Activated naive CD8-positive, alpha-beta T cell (primary cell): Measurements from ENCODE around the gene SND1.

Experiments used
- H3K27ac Mint-ChIP-seq: one replicate; pipeline ENCODE4 v1.8.0; 2021; ENCODE audit warnings: mixed read lengths
- H3K27me3 Mint-ChIP-seq: one replicate; pipeline ENCODE4 v1.8.0; 2021; ENCODE audit warnings: mixed read lengths
- H3K36me3 Mint-ChIP-seq: one replicate; pipeline ENCODE4 v1.8.0; 2021; ENCODE audit warnings: mixed read lengths
- H3K4me1 Mint-ChIP-seq: one replicate; pipeline ENCODE4 v1.8.0; 2021; ENCODE audit warnings: low read depth, mixed read lengths
- H3K4me3 Mint-ChIP-seq: one replicate; pipeline ENCODE4 v1.8.0; 2021; ENCODE audit warnings: mild to moderate bottlenecking, mixed read lengths
- H3K9me3 Mint-ChIP-seq: one replicate; pipeline ENCODE4 v1.8.0; 2021; ENCODE audit warnings: low read depth, mixed read lengths

Gene SND1

GRCh38 chr7:127870231-127870907, 218.4 kb downstream of the SND1 start:
- Mint-ChIP-seq H3K9me3 (no peaks in the 10 kb centered on the region), H3K4me3 (no peak overlapping the region), H3K36me3 (peaks cover 36% of the 10 kb centered on the region), H3K27me3 (no peaks in the 10 kb centered on the region), H3K27ac (no peak overlapping the region), H3K4me1 (peaks cover 40% of the 10 kb centered on the region)

- H3K27me3 Mint-ChIP-seq, result no peaks in the 10 kb centered on the region
- no peak overlapping the region for H3K4me3 Mint-ChIP-seq
- no peak overlapping the region for H3K27ac Mint-ChIP-seq
- no peaks in the 10 kb centered on the region for H3K9me3 Mint-ChIP-seq
- peaks cover 36% of the 10 kb centered on the region for H3K4me1 Mint-ChIP-seq
- H3K36me3 Mint-ChIP-seq, result peaks cover 35% of the 10 kb centered on the region
Measured at GRCh38 chr7:127871226-127871625, 219.2 kb downstream of the SND1 start.

- peaks cover 31% of the 10 kb centered on the region for H3K4me1 Mint-ChIP-seq
- H3K27ac Mint-ChIP-seq, result no peak overlapping the region
- no peaks in the 10 kb centered on the region for H3K9me3 Mint-ChIP-seq
- H3K4me3 Mint-ChIP-seq, result no peak overlapping the region
- H3K36me3 Mint-ChIP-seq, result peaks cover 28% of the 10 kb centered on the region
- H3K27me3 Mint-ChIP-seq, result no peaks in the 10 kb centered on the region
Measured at GRCh38 chr7:127872122-127872521, 220.1 kb downstream of the SND1 start.

GRCh38 chr7:127873151-127873550, 221.2 kb downstream of the SND1 start:
- Mint-ChIP-seq H3K9me3 (no peaks in the 10 kb centered on the region), H3K27ac (no peak overlapping the region), H3K36me3 (peaks cover 23% of the 10 kb centered on the region), H3K4me1 (peaks cover 26% of the 10 kb centered on the region), H3K4me3 (no peak overlapping the region), H3K27me3 (no peaks in the 10 kb centered on the region)

GRCh38 chr7:127873715-127874636, 222.0 kb downstream of the SND1 start:
- Mint-ChIP-seq H3K27ac (no peak overlapping the region), H3K36me3 (peaks cover 20% of the 10 kb centered on the region), H3K27me3 (no peaks in the 10 kb centered on the region), H3K9me3 (no peaks in the 10 kb centered on the region), H3K4me3 (no peak overlapping the region), H3K4me1 (peaks cover 23% of the 10 kb centered on the region)

GRCh38 chr7:127874951-127875608, 223.1 kb downstream of the SND1 start:
- Mint-ChIP-seq H3K27me3 (no peaks in the 10 kb centered on the region), H3K9me3 (no peaks in the 10 kb centered on the region), H3K27ac (no peak overlapping the region), H3K36me3 (peaks cover 13% of the 10 kb centered on the region), H3K4me1 (peaks cover 19% of the 10 kb centered on the region), H3K4me3 (no peak overlapping the region)

- no peaks in the 10 kb centered on the region for H3K9me3 Mint-ChIP-seq
Measured at GRCh38 chr7:127876393-127876792, 224.4 kb downstream of the SND1 start.

GRCh38 chr7:127877951-127878350, 226.0 kb downstream of the SND1 start:
- H3K27me3 Mint-ChIP-seq, result no peaks in the 10 kb centered on the region
- H3K4me1 Mint-ChIP-seq, result peaks cover 22% of the 10 kb centered on the region
- H3K4me3 Mint-ChIP-seq, result no peak overlapping the region
- no peaks in the 10 kb centered on the region for H3K9me3 Mint-ChIP-seq
- no peak overlapping the region for H3K27ac Mint-ChIP-seq
- peaks cover 13% of the 10 kb centered on the region for H3K36me3 Mint-ChIP-seq

More at GRCh38 chr7:127876393-127876792, 224.4 kb downstream of the SND1 start:
- peaks cover 22% of the 10 kb centered on the region for H3K4me1 Mint-ChIP-seq
- H3K27me3 Mint-ChIP-seq, result no peaks in the 10 kb centered on the region
- H3K4me3 Mint-ChIP-seq, result no peak overlapping the region
- H3K36me3 Mint-ChIP-seq, result peaks cover 12% of the 10 kb centered on the region
- no peak overlapping the region for H3K27ac Mint-ChIP-seq

GRCh38 chr7:127878791-127879190, 226.8 kb downstream of the SND1 start:
- Mint-ChIP-seq H3K4me1 (peaks cover 13% of the 10 kb centered on the region), H3K9me3 (no peaks in the 10 kb centered on the region), H3K36me3 (peaks cover 15% of the 10 kb centered on the region), H3K27me3 (no peaks in the 10 kb centered on the region), H3K27ac (no peak overlapping the region), H3K4me3 (no peak overlapping the region)

GRCh38 chr7:127879436-127879835, 227.4 kb downstream of the SND1 start:
- Mint-ChIP-seq H3K36me3 (peaks cover 15% of the 10 kb centered on the region), H3K4me1 (peaks cover 7% of the 10 kb centered on the region), H3K27me3 (no peaks in the 10 kb centered on the region), H3K4me3 (no peak overlapping the region), H3K9me3 (no peaks in the 10 kb centered on the region), H3K27ac (no peak overlapping the region)

GRCh38 chr7:127879942-127880341, 227.9 kb downstream of the SND1 start:
- H3K27me3 Mint-ChIP-seq, result no peaks in the 10 kb centered on the region
- peaks cover 19% of the 10 kb centered on the region for H3K36me3 Mint-ChIP-seq
- H3K4me3 Mint-ChIP-seq, result no peak overlapping the region
- no peaks in the 10 kb centered on the region for H3K9me3 Mint-ChIP-seq
- peaks cover 6% of the 10 kb centered on the region for H3K4me1 Mint-ChIP-seq
- H3K27ac Mint-ChIP-seq, result no peak overlapping the region

GRCh38 chr7:127880454-127880853, 228.5 kb downstream of the SND1 start:
- Mint-ChIP-seq H3K27ac (no peak overlapping the region), H3K4me1 (peaks cover 6% of the 10 kb centered on the region), H3K27me3 (no peaks in the 10 kb centered on the region), H3K36me3 (peaks cover 19% of the 10 kb centered on the region), H3K4me3 (no peak overlapping the region), H3K9me3 (no peaks in the 10 kb centered on the region)

- Mint-ChIP-seq H3K27ac (no peak overlapping the region), H3K36me3 (peaks cover 18% of the 10 kb centered on the region), H3K27me3 (no peaks in the 10 kb centered on the region), H3K9me3 (no peaks in the 10 kb centered on the region), H3K4me1 (peaks cover 8% of the 10 kb centered on the region), H3K4me3 (no peak overlapping the region)
Measured at GRCh38 chr7:127881564-127881963, 229.6 kb downstream of the SND1 start.

GRCh38 chr7:127882313-127882920, 230.4 kb downstream of the SND1 start:
- Mint-ChIP-seq H3K27me3 (no peaks in the 10 kb centered on the region), H3K9me3 (no peaks in the 10 kb centered on the region), H3K4me3 (no peak overlapping the region), H3K4me1 (peaks cover 8% of the 10 kb centered on the region), H3K27ac (no peak overlapping the region), H3K36me3 (peaks cover 23% of the 10 kb centered on the region)
